Astrocyte of the hippocampus (primary cell): ENCODE data around the gene RPUSD4.
A peak's percentile ranks its signal among the peaks of the same experiment; 100 is the strongest.
"Not testable (repeated sequence)": the region's sequence is repeated elsewhere in the genome, so short reads cannot be mapped to it uniquely, and the experiment has no call there.

ENCODE experiments used
- DNase-seq: peaks from one replicate; pipeline ENCODE4 v3.0.0; 2011; ENCODE audit warnings: low read depth, low spot score

Gene RPUSD4, protein sequence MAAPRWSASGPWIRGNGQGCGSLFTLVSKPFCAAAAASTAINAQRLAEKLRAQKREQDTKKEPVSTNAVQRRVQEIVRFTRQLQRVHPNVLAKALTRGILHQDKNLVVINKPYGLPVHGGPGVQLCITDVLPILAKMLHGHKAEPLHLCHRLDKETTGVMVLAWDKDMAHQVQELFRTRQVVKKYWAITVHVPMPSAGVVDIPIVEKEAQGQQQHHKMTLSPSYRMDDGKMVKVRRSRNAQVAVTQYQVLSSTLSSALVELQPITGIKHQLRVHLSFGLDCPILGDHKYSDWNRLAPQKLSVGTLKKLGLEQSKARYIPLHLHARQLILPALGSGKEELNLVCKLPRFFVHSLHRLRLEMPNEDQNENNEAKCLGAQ

GRCh38 chr11:126211236-126212088 is at the start of gene RPUSD4, which contains the start of gene FAM118B:
Gene RPUSD4, minus strand, starts transcription at chr11:126211650. Its CDS starts 12 bp downstream, at chr11:126211638.
Gene FAM118B, plus strand, starts transcription at chr11:126211782. Its CDS starts 23,220 bp downstream, at chr11:126235002.
- DNase-seq: peak; percentile 99

DNA sequence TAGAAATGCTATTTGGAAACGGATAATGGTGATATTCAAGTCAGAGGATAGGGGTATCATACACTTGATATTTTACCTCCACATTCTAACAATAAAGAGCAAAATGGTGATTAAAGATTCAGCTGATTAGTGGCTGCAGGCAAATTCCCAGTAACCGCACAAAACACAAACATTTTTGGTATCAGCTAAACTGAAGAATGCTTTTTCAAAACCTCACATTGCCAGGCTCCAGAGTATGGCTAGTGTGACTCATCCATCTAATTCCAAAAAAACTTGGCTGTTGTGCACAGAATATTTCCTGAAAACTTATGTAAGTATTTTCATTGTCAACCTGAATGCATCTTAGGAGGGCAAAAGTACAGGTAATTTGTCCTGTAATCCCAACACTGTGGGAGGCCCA is 46.3 kb upstream of the RPUSD4 start:
- DNase-seq: peak; percentile 78

- DNase-seq: no peak
Observed at GRCh38 chr11:126257144-126257543, 45.7 kb upstream of the RPUSD4 start.

DNA sequence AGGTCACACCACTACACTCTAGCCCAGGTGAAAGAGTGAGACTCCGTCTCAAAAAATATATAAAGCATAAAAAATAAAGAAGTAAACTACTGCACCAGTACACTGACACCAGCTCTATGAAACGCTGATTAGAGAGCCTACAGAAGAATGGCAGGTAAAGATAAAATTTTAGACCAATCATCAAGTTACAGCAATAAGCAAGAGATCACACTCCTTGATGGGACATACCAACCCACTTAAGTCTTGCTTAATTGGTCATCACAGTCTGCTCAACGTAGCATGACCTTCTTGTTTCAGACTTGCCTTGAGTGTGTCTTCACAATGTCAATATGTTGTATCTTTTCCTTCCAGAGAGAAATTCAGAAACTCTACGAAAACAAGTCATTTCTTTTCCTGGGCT is 44.8 kb upstream of the RPUSD4 start:
- DNase-seq: no peak

DNA sequence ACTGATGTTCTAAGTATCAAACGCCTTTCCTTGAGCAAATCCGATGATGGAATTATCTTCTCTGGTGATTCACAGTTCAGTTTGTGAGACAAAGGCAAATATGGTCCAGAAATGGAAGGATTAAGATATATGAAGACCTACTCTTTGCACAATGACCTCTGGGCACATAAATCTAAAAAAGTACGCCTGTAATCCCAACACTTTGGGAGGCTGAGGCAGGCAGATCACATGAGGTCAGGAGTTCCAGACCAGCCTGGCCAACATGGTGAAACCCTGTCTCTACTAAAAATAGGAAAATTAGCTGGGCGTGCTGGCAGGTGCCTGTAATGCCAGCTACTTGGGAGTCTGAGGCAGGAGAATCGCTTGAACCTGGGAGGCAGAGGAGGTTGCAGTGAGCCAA is 44.1 kb upstream of the RPUSD4 start:
- not testable (repeated sequence) for DNase-seq

DNA sequence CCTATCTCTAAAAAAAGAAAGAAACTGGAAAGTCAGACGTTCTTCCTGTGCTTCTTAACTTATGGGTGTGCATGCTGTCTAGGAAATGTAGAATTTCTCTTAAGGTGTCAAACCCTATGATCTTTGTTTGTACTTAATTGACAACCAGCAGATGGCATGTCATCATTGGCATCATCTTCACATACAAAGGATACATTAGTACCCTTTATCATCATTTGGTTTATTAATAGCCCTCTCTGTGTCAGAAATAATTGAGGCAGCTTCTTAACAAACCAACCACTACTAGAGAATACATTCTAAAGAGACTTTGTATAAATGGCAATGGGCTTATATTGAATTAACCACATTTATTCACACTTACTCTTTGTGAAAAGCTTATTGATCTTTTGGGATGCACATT is 43.4 kb upstream of the RPUSD4 start:
- no peak for DNase-seq

DNA sequence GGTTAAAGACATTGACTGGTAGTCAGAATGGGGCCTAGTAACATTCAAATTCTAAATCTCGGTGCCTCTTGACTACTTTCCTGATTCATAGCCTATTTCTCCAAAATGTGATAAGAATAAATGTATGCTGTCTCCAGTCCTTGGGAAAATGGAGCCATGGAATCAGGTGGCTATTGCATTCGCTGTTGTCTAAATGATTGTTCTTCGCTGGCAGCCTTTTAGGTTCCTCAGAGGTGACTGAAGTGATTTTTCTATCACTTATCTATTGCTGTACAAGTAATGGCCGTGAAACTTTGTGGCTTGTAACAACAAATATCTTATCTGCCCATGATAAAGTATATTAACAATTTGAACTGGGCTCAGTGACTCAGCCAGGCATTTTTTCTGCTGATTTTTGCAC is 41.8 kb upstream of the RPUSD4 start:
- DNase-seq: no peak

DNA sequence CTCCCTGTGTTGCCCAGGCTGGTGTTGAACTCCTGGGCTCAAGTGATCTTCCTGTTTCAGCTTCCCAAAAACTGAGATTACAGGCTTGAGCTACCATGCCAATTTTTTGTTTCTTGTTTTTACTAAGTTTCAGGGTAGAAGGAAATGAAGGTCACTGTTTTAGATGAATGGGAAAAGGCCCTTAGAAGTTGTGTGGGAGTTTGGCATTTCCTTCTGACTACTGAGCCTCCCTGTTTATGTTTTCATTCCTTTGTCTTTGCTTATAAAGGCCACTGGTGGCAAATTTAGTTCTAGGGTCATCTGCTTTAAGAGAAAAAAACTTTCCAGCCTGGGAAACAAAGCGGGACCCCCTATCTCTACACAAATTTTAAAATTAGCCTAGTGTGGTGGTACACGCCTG is 35.2 kb upstream of the RPUSD4 start:
- DNase-seq: no peak

DNA sequence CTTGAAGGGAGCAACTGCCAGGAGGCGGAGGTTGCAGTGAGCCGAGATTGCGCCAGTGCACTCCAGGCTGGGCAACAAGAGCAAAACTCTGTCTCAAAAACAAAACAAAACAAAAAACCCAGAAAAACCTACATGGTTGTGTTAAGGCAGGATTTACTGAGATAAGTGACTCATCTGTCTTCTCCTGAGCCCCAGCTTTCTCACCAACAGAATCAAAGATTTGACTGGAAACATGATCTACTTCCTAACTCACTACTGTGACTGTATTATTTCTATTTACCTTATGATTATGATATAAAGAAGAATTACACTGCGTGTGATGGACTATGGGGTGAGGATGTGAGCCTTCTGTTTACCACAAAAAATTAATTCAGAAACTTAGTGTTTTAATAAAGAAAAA is 21.9 kb upstream of the RPUSD4 start:
- no peak for DNase-seq

DNA sequence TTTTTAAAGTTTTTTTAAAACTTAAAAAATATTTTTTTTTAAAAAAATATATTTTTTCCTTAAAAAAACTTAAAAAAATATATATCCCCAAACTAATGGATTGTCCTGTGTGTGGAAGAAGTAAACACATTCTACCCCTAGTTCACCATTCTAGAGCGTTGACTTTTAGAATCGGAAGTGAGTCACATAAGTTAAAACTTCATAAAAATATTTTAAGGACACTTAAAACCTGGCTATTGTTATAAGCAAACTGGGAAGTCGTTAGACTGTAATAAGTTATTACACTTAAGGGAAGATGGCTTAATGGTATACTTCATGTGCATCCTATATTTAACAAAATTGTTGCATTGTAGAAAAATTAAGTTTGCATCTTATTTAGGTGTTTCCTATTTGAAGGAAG is 21.2 kb upstream of the RPUSD4 start:
- DNase-seq: no peak

DNA sequence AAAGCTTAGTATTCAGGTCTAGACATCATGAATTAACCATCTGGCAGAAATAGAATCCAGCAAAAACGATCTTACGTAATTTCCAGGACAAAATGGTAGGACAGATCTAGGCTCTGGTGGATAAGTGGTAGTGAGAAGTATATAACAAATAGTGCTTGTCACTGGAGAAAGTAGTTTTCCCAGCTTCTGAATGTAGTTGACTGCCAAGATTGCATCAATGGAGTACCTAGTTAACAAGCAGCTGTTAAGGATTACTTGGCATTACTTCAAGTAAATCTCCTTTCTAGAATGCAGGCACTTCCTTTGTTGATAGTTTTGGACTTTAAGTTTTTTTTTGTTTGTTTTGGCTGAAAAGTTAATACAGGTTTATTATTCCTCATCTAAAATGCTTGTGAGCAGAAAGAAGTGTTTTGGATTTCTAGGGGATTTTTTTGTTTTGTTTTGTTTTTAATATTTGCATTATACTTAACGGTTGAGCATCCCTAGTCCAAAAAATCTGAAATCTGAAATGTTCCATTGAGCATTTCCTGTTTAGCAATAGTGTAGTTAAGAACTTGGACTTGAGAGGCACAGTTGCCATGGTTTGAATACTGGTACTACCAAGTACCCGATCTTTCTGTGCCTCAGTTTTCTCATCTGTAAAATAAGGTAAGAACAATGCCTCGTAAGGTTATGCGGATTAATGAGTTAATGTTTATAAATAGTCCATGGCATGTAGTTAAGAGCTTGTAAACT is 20.4 kb upstream of the RPUSD4 start:
- peak; percentile 68 for DNase-seq

GRCh38 chr11:126229858-126230540 is 18.5 kb upstream of the RPUSD4 start:
- no peak for DNase-seq

GRCh38 chr11:126226334-126227084 is 15.1 kb upstream of the RPUSD4 start:
- DNase-seq: no peak

DNA sequence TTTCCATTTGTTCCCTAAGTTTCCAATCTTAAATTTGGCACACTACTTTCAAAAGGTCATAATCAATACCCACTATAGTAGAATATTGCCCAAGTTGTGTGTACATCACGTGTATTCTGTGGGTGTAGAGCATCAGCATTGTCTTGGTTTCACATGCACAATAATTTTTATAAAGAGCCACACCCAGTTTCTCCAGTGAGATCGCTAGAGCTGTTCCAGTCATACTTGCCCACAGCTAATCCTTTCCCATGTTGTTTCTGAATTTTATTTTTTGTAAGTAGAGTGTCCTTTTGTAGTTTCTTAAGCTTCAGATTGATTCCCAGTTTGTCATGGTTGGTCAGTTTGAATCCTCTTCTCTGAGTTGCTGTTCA is 13.8 kb upstream of the RPUSD4 start:
- no peak for DNase-seq

- DNase-seq: no peak
Observed at GRCh38 chr11:126224647-126225294, 13.3 kb upstream of the RPUSD4 start.

DNA sequence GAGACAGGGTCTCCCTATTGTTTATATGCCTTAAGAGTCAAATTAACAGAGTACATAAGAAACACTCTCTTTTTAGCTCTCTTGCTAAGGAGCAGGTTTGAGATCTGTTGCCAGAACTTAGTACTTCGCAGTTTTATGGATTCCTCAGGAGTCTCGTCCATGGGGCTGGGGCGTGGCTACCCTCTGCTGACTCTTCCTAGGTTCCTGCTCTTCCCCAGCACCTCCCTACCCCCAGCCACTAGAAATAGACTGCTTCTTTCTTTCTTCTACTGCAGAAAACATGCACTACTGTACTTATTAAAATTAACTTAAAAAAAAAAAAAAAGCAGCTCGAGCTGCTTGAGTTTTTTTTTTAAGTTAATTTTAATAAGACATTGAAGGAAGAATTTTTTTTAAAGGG is 8.1 kb upstream of the RPUSD4 start:
- no peak for DNase-seq

DNA sequence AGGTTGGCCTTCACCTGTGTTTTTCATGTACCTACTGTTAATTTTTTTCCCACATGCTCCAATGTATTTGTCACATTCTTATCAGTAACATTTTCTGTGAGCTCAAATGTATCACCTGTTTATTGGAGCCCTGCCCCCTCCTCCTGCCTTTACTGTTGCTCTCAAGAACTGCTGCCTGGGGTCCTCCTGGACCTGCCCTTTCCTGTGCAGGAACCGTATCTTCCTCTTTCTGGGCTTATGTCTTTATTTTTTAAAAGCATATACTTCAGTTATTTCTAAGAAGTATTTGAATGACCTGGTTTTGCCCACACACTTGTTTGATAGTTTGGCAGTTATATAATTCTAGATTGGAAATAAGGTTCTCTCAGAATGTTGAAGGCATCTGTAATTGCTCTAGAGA is 6.0 kb upstream of the RPUSD4 start:
- DNase-seq: no peak

DNA sequence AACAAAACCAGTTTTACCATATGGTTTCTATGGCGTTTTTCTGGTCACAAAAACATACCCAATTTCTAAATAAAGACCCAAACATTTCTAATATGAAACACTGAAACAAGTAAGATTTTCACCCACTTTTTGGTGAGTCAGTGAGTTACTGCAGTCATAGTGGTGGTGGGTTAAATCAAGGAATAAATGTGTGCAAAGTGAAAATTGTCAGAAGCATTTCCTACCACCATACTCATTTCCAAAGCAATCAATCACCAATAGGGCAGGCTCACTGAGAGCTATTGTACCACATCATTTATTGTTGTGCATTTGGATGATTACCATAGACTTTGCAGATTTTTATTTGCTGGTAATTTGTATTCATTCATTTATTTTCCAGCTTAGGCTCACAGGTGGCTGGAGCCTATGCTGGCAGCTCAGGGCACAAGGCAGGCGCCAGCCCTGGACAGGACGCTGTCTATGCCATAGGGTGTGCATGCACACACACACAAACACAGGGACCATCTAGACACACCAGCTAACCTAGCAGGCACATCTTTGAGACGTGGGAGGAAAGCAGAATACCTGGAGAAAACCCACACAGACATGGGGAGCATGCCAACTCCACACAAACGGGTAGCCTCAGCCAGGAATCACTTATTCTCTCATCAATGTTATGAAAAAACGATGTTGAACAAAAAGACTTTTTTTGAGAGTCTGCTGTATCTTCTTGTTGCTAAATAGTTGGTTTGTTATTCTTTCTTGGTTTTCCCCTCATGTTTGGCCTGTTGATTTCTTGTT is 5.3 kb upstream of the RPUSD4 start:
- no peak for DNase-seq

- DNase-seq: no peak
Observed at GRCh38 chr11:126214841-126215240, 3.4 kb upstream of the RPUSD4 start.

GRCh38 chr11:126214441-126214840 is 3.0 kb upstream of the RPUSD4 start:
- DNase-seq: no peak
